ENCODE data around the gene ZNF850.
"Not testable (repeated sequence)": the region's sequence is repeated elsewhere in the genome, so short reads cannot be mapped to it uniquely, and the experiment has no call there.

Gene ZNF850

GRCh38 chr19:36772311-36773222 is at the start of gene ZNF850:
ZNF850 (minus strand) TSS chr19:36772807; CDS start chr19:36762606, 10,201 bp downstream.
- peak; percentile 93 to 96 for DNase-seq

GRCh38 chr19:36821758-36822157 is 49.2 kb upstream of the ZNF850 start:
- no peak for DNase-seq

- no peak for DNase-seq
These were observed 46.6 kb upstream of the ZNF850 start for GRCh38 chr19:36819130-36819630.

GRCh38 chr19:36807029-36807428 is 34.4 kb upstream of the ZNF850 start:
- no peak for DNase-seq

- DNase-seq = no peak
These were observed 32.8 kb upstream of the ZNF850 start for GRCh38 chr19:36805364-36805763.

GRCh38 chr19:36797786-36798108 is 25.1 kb upstream of the ZNF850 start:
- no peak for DNase-seq

GRCh38 chr19:36796714-36796992 is 24.0 kb upstream of the ZNF850 start:
- no peak for DNase-seq

- peak in 1 of 2 experiments; percentile 9 for DNase-seq
These were observed 19.0 kb upstream of the ZNF850 start for GRCh38 chr19:36791420-36792141.

GRCh38 chr19:36775768-36776167 is 3.2 kb upstream of the ZNF850 start:
- no peak for DNase-seq

- DNase-seq = no peak
These were observed 594 bp upstream of the ZNF850 start for GRCh38 chr19:36773223-36773579.

GRCh38 chr19:36771261-36772231 is 1.1 kb downstream of the ZNF850 start:
- DNase-seq = peak; percentile 32 to 48

GRCh38 chr19:36750066-36750691 is 22.4 kb downstream of the ZNF850 start:
- no peak for DNase-seq

- DNase-seq = not testable (repeated sequence)
These were observed 23.0 kb downstream of the ZNF850 start for GRCh38 chr19:36749613-36750012.

- DNase-seq = no peak
These were observed 24.0 kb downstream of the ZNF850 start for GRCh38 chr19:36748431-36749275.

- no peak for DNase-seq
These were observed 24.9 kb downstream of the ZNF850 start for GRCh38 chr19:36747750-36748149.

- DNase-seq = no peak
These were observed 26.7 kb downstream of the ZNF850 start for GRCh38 chr19:36745870-36746269.

GRCh38 chr19:36736166-36736565 is 36.4 kb downstream of the ZNF850 start:
- DNase-seq = not testable (repeated sequence)

GRCh38 chr19:36719687-36720556 is 52.7 kb downstream of the ZNF850 start:
- DNase-seq = no peak

- DNase-seq = no peak
These were observed 63.2 kb downstream of the ZNF850 start for GRCh38 chr19:36709423-36709822.

- DNase-seq = no peak
These were observed 65.5 kb downstream of the ZNF850 start for GRCh38 chr19:36707134-36707533.
